HS-5 (cell line): ENCODE results near the gene TANC2.
A peak's percentile ranks its signal among the peaks of the same experiment; 100 is the strongest.
"Not testable (repeated sequence)": the region's sequence is repeated elsewhere in the genome, so short reads cannot be mapped to it uniquely, and the experiment has no call there.

Source experiments
- DNase-seq: peaks from one replicate; pipeline ENCODE4 v3.0.0-alpha.2; 2012; ENCODE audit warnings: low read depth

Gene TANC2

DNA sequence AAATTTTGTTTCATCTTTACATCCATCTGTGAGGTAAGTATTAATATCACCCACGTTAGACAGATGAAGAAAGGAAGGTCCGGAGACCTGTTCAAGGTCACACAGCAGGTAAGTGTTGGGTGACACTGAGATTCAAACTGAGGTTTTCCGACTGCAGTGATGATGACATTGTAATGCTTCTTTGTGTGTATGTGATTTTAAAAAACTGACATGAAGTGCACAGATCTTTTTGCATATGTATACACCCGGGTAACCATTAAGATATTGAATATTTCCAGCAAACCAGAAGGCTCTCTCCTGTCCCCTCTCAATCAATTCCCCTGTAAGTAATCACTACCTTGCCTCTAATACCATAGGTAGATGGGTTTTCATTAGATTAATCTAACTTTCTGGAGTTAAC is 1.5 kb upstream of the TANC2 start:
- DNase-seq = no peak

DNA sequence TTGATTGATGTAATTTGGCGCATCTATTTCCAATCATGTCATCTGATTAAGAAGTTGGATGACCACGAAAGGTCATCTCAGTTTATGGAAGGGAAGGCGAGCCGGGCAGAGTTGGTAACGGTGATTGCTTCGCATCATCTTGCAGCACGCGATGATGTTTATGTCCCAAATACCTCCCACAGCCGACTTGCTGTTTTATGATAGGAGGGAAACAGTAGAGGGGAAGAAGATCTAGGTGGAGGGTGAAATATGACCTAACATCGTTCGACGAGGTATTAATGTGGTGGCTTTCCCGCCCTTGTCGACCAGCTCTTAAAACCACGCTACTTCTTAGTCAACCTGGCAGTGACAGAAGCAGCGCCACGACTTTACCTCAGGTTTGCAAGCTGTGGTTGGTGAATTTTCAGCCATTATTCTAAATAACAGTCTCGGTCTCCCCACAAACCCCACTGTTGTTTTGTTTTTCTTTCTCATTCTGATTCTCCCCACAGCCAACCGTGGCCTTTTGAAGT is 805 bp upstream of the TANC2 start:
- no peak for DNase-seq

DNA sequence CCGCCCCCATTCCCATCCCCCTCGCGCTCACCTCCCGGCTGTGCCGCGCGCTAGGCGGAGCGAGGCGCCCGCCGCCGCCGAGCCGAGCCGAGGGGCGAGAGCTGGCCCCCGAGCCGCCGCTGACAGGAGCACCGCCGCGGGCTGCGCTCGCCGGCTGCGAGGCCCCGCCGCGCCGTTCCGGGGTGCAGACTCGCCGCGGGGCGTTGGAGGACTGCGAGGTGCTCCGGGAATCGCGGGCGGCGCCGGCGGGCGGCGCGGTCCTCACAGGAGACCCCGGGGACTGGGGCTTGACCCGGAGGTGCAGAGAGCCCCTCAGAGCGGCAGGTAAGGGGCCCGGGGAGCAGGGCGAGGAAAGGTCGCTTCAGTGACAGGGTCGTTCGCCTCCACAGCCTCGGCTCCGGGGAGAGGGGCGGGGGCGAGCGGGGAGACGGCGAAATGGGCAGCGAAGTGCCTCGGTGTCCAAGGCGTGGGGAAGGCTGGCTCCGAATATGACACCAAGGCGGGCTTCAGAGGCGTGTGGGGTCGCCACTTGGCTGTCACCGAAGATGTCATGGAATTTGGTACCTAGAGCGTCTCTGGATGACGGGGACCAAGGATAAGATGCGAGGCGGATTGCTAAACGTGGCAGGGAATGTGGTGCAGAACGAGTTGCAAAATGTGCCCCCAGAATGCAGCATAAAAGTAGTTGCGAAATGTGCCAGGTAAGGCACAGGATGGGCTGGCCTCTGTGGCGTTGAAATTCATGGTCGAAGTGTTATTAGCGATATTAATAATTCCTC is 580 bp downstream of the TANC2 start:
- DNase-seq = no peak

DNA sequence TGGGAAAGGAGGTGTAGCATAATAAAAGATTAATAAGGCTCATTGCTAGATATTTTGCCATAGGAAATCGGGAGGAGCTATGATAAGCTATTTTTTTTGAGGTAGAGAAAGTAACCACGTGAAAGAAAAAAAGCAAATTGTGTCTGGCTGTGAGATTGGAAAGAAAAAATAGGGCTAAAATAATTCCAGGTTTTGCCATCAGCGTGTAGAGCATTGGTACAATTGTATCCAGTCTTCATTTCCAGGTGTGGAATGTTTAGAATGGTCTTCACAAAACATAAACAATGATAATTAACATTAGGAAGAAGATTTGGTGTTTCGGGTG is 1.1 kb downstream of the TANC2 start:
- no peak for DNase-seq

DNA sequence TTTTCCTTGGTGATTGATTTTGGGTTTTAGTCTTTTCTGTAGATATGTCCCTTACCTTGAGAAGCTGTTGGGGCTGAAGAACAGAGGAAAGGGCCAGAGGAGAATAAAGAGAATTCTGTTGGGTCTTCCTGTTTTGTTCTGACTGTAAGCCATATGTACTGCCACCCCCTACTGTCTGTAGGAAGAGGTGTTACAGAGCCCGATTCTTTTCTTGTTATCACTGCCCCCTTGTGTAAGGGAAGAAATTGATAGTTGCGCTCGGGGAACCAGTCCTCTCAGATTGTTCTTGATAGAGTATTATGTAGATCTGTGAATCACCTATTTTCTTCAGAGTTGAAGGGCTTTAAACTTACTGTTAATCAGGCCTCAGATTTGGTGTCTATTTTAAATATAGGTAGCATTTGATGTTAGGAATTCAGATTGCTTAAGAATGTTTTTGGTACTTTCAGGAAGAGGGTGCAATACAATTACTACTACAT is 2.4 kb downstream of the TANC2 start:
- peak; percentile 75 for DNase-seq

DNA sequence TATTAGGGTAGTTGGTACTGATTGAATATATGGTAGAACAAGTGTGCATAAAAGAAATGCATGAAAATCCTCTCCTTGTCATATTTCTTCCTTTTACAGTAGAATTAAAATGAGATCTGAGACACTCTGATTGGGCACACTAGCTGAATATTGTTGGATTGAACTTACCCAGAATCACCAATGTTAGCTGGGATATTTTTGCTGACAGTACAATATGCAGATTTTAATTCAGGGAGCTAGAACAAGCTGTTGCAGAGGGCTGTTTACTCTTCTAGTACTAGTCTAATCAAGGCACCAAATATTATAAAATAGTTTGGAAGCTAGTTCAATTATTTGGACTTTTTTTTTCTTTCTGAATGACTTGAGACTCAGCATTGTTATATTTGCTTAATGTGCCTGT is 4.6 kb downstream of the TANC2 start:
- DNase-seq = no peak

DNA sequence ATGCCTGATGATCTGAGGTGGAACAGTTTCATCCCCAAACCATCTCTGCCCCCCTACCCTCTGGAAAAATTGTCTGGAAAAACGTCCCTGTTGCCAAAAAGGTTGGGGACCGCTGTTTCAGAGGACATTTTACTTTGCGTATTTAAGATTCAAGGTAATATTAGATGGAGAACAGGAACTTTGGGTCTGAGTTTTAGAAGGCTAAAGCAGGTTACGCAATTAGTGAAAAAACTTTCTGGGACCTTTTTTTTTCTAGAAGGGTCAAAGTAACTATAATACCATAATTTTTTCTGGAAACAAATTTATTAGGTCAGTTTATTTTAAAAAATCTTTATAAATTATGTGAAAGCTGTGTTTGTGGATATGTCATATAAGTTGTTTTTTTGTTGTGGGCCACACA is 5.8 kb downstream of the TANC2 start:
- no peak for DNase-seq

DNA sequence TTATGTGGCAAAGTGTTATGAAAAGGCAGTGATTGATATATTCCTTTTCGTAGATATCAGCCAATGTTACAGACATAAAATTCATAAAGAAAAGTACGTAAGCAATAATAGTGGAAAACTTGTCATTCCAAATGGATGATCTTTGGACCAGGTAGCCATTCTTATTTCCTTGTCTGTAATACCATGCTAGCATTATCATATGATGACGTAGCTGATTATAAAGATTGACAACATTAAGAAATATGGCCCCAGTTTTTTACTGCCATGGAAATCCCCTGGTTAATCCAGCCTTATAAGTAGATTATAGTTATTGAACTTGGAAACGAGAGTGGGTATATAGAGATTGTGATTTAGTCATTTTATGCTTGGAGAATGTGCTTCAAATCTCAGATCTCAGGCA is 8.8 kb downstream of the TANC2 start:
- no peak for DNase-seq

DNA sequence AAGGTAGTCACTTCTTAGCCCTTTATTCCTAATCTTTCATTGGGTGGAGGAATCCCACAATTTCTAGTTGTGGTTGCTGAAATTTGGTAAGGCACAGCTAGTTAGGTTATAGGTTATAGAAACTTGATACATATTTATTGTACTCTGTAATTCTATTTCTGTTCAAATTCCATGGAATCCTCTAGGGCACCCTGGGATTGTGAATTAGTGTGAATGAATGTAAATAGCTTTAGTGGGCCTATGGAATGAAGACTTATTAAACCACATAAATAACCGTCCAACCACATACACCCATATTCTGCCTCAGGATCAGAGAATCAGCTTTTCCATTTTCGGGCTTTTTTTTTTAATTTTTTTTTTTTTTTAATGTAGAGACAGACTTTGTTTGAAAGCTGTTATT is 9.2 kb downstream of the TANC2 start:
- no peak for DNase-seq

DNA sequence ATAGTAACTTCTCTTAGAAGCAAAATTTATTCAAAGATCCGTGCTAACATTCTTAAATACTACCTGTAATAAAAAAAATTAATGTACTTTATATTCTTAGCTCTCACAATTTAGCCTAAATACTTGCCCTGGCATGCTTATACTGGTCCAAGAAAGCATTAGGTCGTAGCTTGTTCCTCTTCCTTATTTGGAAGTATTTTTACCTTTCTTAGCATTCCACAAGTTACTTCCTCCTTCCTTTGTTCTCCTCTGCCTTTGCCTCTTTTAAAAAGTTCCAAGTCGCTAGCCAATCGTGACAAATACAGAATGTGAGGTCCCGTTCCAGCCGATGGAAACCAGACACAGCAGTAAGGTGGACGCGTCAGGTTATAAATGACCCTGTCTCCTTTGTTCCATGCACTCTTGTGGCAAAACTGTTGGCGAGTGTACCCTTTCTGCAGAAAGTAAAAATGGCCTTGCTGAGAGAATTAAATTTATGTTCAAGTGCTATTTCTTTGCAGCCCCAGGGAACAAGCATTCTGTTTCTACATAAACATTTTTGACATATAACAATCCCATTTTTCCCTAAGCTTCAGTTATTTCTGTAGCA is 10.7 kb downstream of the TANC2 start:
- DNase-seq = not testable (repeated sequence)

DNA sequence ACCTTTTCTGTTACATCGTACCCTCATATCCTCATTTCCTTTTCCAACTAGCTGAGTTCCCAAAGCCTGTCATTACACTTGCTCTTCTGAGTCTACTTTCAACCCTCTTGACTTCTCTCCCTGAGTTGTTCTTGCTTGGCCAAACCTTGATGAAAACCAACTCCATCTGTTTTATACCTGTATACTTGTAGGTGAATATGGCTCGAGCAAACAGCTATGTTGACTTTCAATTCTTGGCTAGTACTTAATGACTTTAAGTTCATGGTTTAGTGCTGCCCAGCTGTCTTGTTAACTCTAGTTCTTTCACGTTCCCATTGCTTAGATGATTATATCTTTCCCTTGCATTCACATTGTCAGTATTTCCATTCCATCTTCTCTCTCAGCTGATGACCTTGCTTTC is 14.8 kb downstream of the TANC2 start:
- no peak for DNase-seq

DNA sequence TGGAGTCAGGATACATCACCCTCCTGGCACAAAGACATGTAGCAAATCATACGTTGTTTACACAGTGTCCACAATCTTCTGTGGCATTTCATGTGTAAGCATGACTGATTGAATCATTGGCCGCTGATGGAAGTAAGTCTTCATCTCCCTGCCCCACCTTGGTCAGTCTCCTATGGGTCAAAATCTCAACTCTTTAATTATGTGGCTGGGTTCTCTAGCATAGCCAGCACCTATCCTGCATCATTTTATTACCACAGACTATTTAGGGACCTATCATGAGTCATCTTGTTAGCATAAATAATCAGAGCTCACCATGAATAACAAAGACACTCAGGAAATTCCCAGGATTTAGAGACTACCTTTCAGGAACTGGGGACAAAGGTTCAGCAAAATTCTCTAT is 15.9 kb downstream of the TANC2 start:
- no peak for DNase-seq

DNA sequence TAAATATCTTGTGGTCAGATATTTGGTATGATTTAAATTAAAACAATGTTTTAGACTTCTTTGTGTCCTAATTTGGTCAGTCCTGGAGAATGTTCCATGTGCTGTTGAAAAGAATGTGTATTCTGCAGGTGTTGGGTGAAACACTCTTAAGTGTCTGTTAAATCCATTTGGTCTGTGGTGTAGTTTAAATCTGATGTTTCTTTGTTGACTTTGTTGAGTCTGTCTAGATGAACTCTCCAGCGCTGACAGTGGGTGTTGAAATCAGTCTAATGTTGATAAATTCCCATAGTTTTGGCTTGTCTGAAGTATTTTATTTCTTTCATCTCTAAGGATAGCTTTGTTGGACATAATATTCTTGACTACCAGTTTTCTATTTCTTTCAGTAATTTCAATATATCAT is 18.8 kb downstream of the TANC2 start:
- DNase-seq = no peak

DNA sequence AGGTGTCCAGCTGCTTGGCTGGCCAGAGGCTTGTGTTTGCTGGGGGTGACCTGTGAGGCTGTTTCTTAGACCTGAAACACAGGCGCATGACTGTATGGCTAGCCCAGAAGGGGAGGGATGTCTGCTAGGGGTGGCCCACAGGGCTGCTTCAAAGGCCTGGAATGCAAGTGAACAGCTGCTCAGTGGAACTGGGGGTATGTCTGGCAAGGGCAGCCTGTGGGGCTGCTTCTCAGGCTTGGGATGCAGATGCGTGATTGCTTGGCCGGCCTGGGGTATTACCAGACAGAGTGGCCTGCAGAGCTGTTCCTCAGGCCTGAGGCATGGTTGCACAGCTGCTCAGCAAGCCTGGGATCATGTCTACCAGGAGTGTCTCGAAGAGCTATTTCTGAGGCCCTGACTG is 20.5 kb downstream of the TANC2 start:
- no peak for DNase-seq

DNA sequence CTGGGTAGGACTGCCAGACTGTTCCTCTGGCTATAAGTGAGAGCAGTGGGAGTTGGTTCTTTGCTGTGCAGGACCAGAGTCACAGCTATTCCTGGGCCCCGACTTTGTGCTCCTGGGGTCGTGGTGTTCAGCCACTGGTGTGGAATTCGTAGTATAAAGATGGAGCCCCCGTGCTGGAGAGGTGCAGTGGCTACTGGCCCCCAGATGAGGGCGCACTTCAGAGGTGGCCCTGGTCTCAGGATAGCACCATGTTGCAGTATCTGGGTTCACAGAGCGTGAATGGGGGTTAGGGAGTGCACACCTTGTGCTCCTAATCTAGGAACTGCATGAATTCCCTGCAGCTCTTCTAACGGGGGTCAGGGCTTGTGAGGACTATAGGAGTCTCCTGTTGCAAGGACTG is 21.1 kb downstream of the TANC2 start:
- no peak for DNase-seq

DNA sequence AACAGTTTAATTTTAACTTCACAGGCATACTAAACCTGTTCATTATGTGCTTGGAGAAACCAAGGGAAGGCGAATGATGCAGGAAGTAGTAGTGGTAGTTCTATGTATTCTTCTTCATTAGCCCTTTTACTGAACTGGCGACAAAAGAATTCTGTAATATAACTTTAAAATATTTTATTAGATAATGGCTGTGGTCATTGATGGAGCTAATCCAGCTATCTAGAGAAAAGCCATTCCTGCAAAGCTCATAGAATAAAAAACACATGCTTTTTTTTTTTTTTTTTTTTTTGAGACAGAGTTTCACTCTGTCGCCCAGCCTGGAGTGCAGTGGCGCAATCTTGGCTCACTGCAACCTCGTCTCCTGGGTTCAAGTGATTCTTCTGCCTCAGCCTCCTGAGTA is 23.5 kb downstream of the TANC2 start:
- no peak for DNase-seq

DNA sequence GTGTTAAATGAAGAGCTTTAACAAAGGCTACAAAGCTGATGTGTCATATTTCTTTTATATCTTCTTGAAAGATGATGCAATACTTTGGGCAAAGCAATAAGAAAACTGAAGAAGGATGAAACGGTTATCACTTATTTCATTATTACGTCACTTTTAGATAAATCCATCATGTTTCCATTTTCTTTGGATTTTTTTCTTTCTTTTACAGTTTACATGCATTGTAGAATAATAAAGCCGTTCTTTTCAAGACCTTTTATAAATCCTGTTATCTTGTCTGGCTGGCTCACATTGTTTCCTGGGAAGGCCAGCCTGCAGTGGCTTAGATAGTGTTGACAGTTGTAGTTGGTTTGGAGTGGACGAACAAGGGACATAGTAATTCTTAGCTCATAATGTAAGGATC is 28.9 kb downstream of the TANC2 start:
- no peak for DNase-seq

DNA sequence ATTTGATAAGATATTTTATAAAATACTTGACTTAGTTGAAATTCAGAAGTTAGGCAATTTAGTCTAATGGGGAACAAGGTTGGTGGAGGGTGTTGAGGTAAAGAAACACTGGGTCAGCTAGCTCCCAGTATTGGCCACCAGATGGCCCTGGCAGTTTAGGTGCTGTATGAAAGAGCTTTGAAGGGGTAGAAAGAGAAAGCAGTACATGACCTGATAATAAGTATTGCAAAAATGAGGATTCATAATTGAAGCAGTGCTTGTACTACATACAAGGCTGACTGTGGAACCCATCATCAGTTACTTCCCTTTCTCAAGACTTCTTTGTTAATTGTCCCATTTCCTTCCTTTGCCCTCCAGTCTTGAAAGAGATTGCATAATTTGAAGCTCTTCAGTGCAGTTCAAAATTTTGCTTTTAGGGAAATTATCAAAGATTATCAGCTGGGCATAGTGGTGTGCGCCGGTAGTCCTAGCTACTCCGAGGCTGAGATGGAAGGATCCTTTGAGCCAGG is 29.4 kb downstream of the TANC2 start:
- DNase-seq = no peak

DNA sequence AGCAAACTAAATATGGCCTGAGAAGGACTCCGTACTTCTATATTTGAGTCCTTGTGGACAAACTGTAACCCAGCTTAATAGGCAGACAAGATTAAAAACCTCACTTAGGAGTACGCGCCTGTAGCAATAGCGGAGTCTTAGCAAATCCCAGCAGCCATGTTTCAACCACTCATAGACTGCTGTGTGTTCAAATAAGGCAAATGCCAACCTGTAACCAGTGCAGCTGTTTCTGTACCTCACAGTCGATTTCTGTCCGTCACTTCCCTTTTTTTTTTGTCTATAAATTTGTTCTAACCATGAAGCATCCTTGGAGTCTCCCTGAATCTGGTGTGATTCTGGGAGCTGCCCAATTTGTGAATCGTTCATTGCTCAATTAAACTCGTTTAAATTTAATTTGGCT is 30.2 kb downstream of the TANC2 start:
- DNase-seq = no peak

DNA sequence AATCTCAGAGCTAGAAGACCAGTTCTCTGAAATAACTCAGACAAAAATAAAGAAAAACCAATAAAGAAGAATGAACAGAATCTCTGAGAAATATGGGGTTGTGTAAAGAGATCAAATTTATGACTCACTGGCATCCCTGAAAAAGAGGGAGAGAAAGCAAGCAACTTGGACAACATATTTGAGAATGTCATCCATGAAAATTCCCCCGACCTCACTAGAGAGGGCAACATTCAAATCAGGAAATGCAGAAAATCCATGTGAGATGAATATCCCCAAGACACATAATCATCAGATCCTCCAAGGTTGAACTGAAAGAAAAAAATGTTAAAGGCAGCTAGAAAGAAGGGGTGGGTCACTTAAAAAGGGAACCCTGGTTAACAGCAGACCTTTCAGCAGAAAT is 32.1 kb downstream of the TANC2 start:
- DNase-seq = no peak

DNA sequence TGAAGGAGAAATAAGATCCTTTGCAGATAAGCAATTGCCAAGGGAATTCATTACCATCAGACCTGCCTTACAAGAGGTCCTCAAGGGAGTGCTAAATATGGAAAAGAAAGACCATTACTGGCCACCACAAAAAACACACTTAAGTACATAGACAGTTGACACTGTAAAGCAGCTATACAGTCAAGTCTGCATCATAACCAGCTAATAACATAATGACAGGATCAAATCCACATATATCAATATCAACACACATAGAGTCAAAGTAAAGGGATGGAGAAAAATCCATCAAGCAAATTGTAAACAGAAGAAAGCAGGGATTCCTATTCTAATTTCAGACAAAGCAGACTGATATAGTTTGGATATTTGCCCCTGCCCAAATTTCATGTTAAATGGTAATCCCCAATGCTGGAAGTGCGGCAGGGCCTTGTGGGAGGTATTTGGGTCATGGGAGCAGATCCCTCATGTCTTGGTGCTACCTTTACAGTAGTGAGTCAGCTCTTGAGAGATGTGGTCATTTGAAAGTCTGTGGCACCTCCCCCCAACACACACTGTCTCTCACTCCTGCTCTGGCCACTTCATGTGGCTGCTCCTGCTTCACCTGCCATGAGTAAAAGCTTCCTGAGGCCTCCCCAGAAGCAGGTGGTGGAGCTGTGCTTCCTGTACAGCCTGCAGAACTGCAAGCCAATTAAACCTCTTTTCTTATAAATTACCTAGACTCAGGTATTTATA is 32.8 kb downstream of the TANC2 start:
- DNase-seq = no peak

DNA sequence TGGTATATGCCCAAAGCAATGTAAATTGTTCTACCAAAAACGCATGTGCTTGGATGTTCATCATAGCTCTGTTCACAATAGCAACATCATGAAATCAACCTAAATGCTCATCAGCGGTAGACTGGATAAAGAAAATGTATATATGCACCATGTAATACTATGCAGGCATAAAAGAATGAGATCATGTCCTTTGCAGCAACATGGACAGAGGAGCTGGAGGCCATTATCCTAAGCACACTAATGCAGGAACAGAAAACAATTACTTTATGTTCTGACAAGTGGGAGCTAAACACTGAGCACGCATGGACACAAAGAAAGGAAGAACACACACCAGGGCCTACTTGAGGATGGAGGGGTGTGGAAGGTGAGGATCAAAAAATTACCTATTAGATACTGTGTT is 33.7 kb downstream of the TANC2 start:
- no peak for DNase-seq
